Measurements from ENCODE around the gene DPM1.

The DPM1 gene

DNA sequence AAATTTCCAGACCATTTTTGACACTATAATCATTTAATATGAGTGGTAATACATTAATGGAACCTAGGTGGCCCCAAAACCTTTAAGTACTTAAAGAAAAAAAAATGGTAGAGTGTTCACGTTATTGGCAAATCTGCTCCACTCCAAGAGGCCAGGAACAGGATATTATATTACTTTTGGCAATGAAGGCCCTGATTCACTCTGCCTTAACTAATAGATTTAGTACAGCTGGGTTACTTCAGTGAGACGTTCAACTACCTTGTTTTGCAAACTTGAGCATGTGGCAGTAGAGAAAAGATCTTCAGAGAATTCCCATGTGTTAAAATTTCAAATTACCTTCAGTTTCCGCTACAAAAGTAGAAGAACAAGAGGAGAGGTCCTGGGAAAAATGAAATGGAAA lies 39.9 kb downstream of the DPM1 start:
- no peak overlapping the region for H3K23ac ChIP-seq (ENCODE audit: low read length in 2 of 2)
- H3K36me3 ChIP-seq (ENCODE audit: control insufficient read depth in 1 of 2, insufficient read depth in 2 of 2, low read depth in 1 of 2, low read length in 2 of 2): peaks cover under 1 to 7% of the 10 kb centered on the region in 2 experiments
- H2BK5ac ChIP-seq (ENCODE audit: low read depth, low read length, poor library complexity, severe bottlenecking): no peak overlapping the region
- H4K8ac ChIP-seq (ENCODE audit: low read length): no peak overlapping the region
- no peak overlapping the region for H3K4ac ChIP-seq (ENCODE audit: low read depth in 1 of 2, low read length in 2 of 2)
- no peak overlapping the region for H2BK15ac ChIP-seq (ENCODE audit: low read depth, poor library complexity, severe bottlenecking)
- H3K4me3 ChIP-seq (ENCODE audit: insufficient read depth in 1 of 2, low read depth in 1 of 2, low read length in 2 of 2): no peak overlapping the region
- H3K18ac ChIP-seq (ENCODE audit: low read depth in 1 of 2, low read length in 2 of 2): no peak overlapping the region
- no peak overlapping the region for H3K4me2 ChIP-seq (ENCODE audit: low read length, poor library complexity, severe bottlenecking)
- H3K9ac ChIP-seq (ENCODE audit: low read length): peak overlapping the region; percentile 59
- H3K79me1 ChIP-seq (replicated peaks; ENCODE audit: low read length, poor library complexity, severe bottlenecking): no peaks in the 10 kb centered on the region
- H3K9me3 ChIP-seq (ENCODE audit: control insufficient read depth, low read length): no peaks in the 10 kb centered on the region
- no peak overlapping the region for H2AK5ac ChIP-seq (ENCODE audit: low read length, severe bottlenecking)
- H3K4me1 ChIP-seq (ENCODE audit: control insufficient read depth, insufficient read depth, low read depth, low read length): peaks cover 13% of the 10 kb centered on the region
- H2BK120ac ChIP-seq (ENCODE audit: low read depth, low read length): no peak overlapping the region
- H4K91ac ChIP-seq (ENCODE audit: low read length): no peak overlapping the region
- no peak overlapping the region for H2AFZ ChIP-seq (ENCODE audit: low read depth, low read length)
- 89% methylated on average over 2 of the region's 3 CpGs for WGBS
- no peak overlapping the region for H3K27ac ChIP-seq (ENCODE audit: low read length, poor library complexity, severe bottlenecking)
- H2BK12ac ChIP-seq (ENCODE audit: low read length in 2 of 2): no peak overlapping the region
- DNase-seq: no peak
- H3K27me3 ChIP-seq (ENCODE audit: control insufficient read depth in 1 of 2, insufficient read depth in 1 of 2, low read length in 2 of 2): no peaks in the 10 kb centered on the region
- H3K14ac ChIP-seq (ENCODE audit: low read length in 2 of 2): no peak overlapping the region

DNA sequence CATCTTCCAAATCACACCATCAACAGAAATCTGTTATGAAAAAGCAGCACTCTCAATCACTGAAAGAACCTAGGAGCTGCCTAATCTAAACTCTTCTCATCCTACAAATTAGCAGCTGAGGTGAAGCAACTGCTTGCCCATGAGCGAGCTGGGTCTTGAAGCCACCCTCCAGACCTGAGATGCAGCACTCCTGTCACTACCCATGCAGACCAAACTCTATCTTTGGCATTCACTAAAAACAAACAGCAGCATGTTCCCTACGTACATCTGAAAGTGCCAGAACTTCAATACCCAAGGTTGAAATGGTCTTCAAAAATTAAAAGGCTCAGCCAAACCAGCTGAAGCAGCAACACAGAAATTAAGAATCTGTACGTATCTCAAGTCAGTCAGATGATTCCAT lies 41.4 kb downstream of the DPM1 start:
- Histone ChIP-seq H4K8ac (ENCODE audit: low read length) (no peak overlapping the region), H3K23ac (ENCODE audit: low read length in 2 of 2) (no peak overlapping the region), H3K4me2 (ENCODE audit: low read length, poor library complexity, severe bottlenecking) (no peak overlapping the region), H2AFZ (ENCODE audit: low read depth, low read length) (no peak overlapping the region), H2BK15ac (ENCODE audit: low read depth, poor library complexity, severe bottlenecking) (no peak overlapping the region), H3K14ac (ENCODE audit: low read length in 2 of 2) (no peak overlapping the region), H3K9ac (ENCODE audit: low read length) (no peak overlapping the region), H3K27me3 (ENCODE audit: control insufficient read depth in 1 of 2, insufficient read depth in 1 of 2, low read length in 2 of 2) (no peaks in the 10 kb centered on the region), H3K9me3 (ENCODE audit: control insufficient read depth, low read length) (no peaks in the 10 kb centered on the region), H3K27ac (ENCODE audit: low read length, poor library complexity, severe bottlenecking) (no peak overlapping the region), H3K36me3 (ENCODE audit: control insufficient read depth in 1 of 2, insufficient read depth in 2 of 2, low read depth in 1 of 2, low read length in 2 of 2) (no peaks in the 10 kb centered on the region), H2BK120ac (ENCODE audit: low read depth, low read length) (no peak overlapping the region), H2AK5ac (ENCODE audit: low read length, severe bottlenecking) (no peak overlapping the region), H2BK5ac (ENCODE audit: low read depth, low read length, poor library complexity, severe bottlenecking) (no peak overlapping the region), H3K4me3 (ENCODE audit: insufficient read depth in 1 of 2, low read depth in 1 of 2, low read length in 2 of 2) (no peak overlapping the region), H3K18ac (ENCODE audit: low read depth in 1 of 2, low read length in 2 of 2) (no peak overlapping the region), H2BK12ac (ENCODE audit: low read length in 2 of 2) (no peak overlapping the region), H3K79me1 (replicated peaks; ENCODE audit: low read length, poor library complexity, severe bottlenecking) (no peaks in the 10 kb centered on the region), H4K91ac (ENCODE audit: low read length) (no peak overlapping the region), H3K4ac (ENCODE audit: low read depth in 1 of 2, low read length in 2 of 2) (no peak overlapping the region), H3K4me1 (ENCODE audit: control insufficient read depth, insufficient read depth, low read depth, low read length) (peaks cover 16% of the 10 kb centered on the region)
- DNase-seq: no peak
- WGBS: 91% methylated on average over 3 of the region's 3 CpGs

DNA sequence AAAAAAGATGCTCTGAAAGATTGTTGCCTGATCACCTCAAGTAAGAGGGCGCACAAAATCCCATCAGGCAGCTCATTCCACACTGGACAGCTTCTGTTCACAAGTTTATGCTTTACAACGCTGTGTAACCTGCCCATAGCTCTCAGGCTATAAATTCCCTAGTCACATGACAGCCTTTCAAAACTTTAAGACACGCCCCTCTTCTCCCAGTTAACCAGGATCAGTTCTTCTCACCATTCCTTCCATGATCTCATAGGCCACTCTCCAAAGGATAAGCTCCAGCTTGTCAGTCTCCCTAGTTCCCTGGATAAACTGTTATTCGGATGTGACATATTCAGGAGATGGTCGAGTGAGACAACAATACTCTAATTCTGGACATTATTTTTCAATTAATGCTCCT lies 42.1 kb downstream of the DPM1 start:
- no peaks in the 10 kb centered on the region for H3K36me3 ChIP-seq (ENCODE audit: control insufficient read depth in 1 of 2, insufficient read depth in 2 of 2, low read depth in 1 of 2, low read length in 2 of 2)
- no peak overlapping the region for H2BK15ac ChIP-seq (ENCODE audit: low read depth, poor library complexity, severe bottlenecking)
- H2AK5ac ChIP-seq (ENCODE audit: low read length, severe bottlenecking): no peak overlapping the region
- no peak overlapping the region for H3K4ac ChIP-seq (ENCODE audit: low read depth in 1 of 2, low read length in 2 of 2)
- no peaks in the 10 kb centered on the region for H3K9me3 ChIP-seq (ENCODE audit: control insufficient read depth, low read length)
- H3K27me3 ChIP-seq (ENCODE audit: control insufficient read depth in 1 of 2, insufficient read depth in 1 of 2, low read length in 2 of 2): no peaks in the 10 kb centered on the region
- H3K14ac ChIP-seq (ENCODE audit: low read length in 2 of 2): no peak overlapping the region
- H3K18ac ChIP-seq (ENCODE audit: low read depth in 1 of 2, low read length in 2 of 2): no peak overlapping the region
- DNase-seq: peak; percentile 88
- no peak overlapping the region for H4K8ac ChIP-seq (ENCODE audit: low read length)
- H3K4me1 ChIP-seq (ENCODE audit: control insufficient read depth, insufficient read depth, low read depth, low read length): peaks cover 16% of the 10 kb centered on the region
- no peak overlapping the region for H3K23ac ChIP-seq (ENCODE audit: low read length in 2 of 2)
- H2BK120ac ChIP-seq (ENCODE audit: low read depth, low read length): no peak overlapping the region
- peak overlapping the region; percentile 69 for H3K9ac ChIP-seq (ENCODE audit: low read length)
- no peak overlapping the region for H4K91ac ChIP-seq (ENCODE audit: low read length)
- H2BK12ac ChIP-seq (ENCODE audit: low read length in 2 of 2): no peak overlapping the region
- H2AFZ ChIP-seq (ENCODE audit: low read depth, low read length): no peak overlapping the region
- no peak overlapping the region for H2BK5ac ChIP-seq (ENCODE audit: low read depth, low read length, poor library complexity, severe bottlenecking)
- 51% methylated on average over 3 of the region's 5 CpGs for WGBS
- no peak overlapping the region for H3K27ac ChIP-seq (ENCODE audit: low read length, poor library complexity, severe bottlenecking)
- no peak overlapping the region for H3K4me2 ChIP-seq (ENCODE audit: low read length, poor library complexity, severe bottlenecking)
- H3K79me1 ChIP-seq (replicated peaks; ENCODE audit: low read length, poor library complexity, severe bottlenecking): no peaks in the 10 kb centered on the region
- no peak overlapping the region for H3K4me3 ChIP-seq (ENCODE audit: insufficient read depth in 1 of 2, low read depth in 1 of 2, low read length in 2 of 2)

DNA sequence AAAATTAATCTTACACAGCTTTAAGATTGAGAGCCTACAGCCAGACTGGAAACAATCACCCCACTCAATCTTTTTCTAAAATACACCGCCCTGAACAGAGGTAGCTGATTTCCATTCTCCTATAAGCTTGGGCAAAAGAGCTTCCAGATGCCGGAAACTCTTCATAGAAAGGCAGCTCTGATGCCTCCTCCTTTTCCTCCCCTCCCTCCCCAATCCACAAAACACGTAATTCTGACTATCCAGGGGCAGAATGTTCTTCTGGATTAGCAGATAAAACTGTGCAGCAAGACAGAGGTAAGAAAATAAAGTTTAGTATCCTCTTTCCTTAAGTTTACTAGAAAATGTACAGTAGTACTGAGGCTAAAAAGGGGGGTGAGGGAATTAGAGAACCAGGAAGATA lies 42.9 kb downstream of the DPM1 start:
- Histone ChIP-seq H2BK15ac (ENCODE audit: low read depth, poor library complexity, severe bottlenecking) (no peak overlapping the region), H3K27ac (ENCODE audit: low read length, poor library complexity, severe bottlenecking) (no peak overlapping the region), H3K18ac (ENCODE audit: low read depth in 1 of 2, low read length in 2 of 2) (no peak overlapping the region), H3K9ac (ENCODE audit: low read length) (peak overlapping the region; percentile 69), H3K4ac (ENCODE audit: low read depth in 1 of 2, low read length in 2 of 2) (no peak overlapping the region), H4K91ac (ENCODE audit: low read length) (no peak overlapping the region), H2AFZ (ENCODE audit: low read depth, low read length) (no peak overlapping the region), H3K14ac (ENCODE audit: low read length in 2 of 2) (no peak overlapping the region), H3K4me1 (ENCODE audit: control insufficient read depth, insufficient read depth, low read depth, low read length) (peaks cover 16% of the 10 kb centered on the region), H2BK120ac (ENCODE audit: low read depth, low read length) (no peak overlapping the region), H3K36me3 (ENCODE audit: control insufficient read depth in 1 of 2, insufficient read depth in 2 of 2, low read depth in 1 of 2, low read length in 2 of 2) (no peaks in the 10 kb centered on the region), H2BK5ac (ENCODE audit: low read depth, low read length, poor library complexity, severe bottlenecking) (no peak overlapping the region), H4K8ac (ENCODE audit: low read length) (no peak overlapping the region), H3K9me3 (ENCODE audit: control insufficient read depth, low read length) (no peaks in the 10 kb centered on the region), H3K4me2 (ENCODE audit: low read length, poor library complexity, severe bottlenecking) (peak overlapping the region; percentile 14), H2AK5ac (ENCODE audit: low read length, severe bottlenecking) (no peak overlapping the region), H3K23ac (ENCODE audit: low read length in 2 of 2) (no peak overlapping the region), H3K27me3 (ENCODE audit: control insufficient read depth in 1 of 2, insufficient read depth in 1 of 2, low read length in 2 of 2) (no peaks in the 10 kb centered on the region), H3K4me3 (ENCODE audit: insufficient read depth in 1 of 2, low read depth in 1 of 2, low read length in 2 of 2) (peak overlapping the region in 1 of 2 experiments; percentile 49), H2BK12ac (ENCODE audit: low read length in 2 of 2) (no peak overlapping the region), H3K79me1 (replicated peaks; ENCODE audit: low read length, poor library complexity, severe bottlenecking) (no peaks in the 10 kb centered on the region)
- 56% methylated on average over 2 of the region's 3 CpGs for WGBS
- no peak for DNase-seq
